ENCODE results near the gene NGB. TPM values are rescaled to one million over a fixed set of nuclear protein-coding genes. Genes with fewer than 3 reads are reported as not detected.

The NGB gene
- total and polyA plus RNA-seq, 2 of the 8 experiments (the other 6 are each of a cell fraction or from before 2014, with no cell fraction given): 0.30 to 0.60 TPM

DNA sequence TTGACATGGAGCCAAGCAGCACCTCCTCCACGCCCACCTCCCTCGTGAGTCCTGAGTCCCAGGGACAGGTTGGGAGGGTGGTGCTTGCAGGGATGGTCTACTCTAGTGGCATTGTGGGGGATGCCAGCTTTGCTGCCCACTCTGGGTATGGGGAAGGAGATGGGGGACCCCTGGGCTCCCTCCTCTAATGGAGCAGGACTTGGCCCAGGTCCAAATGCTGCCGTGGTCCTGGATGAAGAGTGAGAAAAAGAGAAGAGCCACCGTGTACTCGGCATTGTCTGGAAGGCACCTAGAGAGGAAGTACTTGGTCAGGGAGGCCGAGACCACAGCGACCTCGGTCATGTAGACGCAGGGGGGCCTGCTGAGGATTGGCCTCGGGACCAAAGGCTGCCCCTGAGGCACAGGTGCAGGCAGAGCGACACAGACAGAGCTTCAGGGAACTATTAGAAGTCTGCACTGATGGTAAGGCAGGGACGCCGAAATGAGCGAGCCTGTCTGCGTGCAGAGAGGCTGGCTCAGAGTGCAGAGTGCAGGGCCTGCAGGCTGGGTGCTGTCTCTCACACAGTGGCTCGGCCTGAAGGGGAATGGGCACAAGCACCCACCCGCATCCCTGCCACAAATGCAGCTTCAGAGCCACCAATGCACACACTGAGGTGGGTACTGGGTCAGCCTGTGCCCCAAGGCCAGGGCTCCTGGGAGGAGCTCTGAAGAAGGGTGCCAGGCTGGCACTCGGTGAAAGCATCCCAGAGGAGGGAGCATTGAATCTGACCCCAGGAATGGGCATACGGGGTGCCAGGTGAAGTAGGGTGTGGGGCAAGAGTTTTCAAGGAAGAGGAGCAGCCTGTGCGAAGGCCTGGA is 17.4 kb downstream of the NGB start:
- no peaks in the 10 kb centered on the region for H3K4me1 ChIP-seq (replicated peaks in 1 of 4; ENCODE audit: control insufficient read depth in 3 of 4, insufficient read depth in 4 of 4, low read length in 3 of 4)
- no peak overlapping the region for H3K23ac ChIP-seq (ENCODE audit: insufficient read length)
- ChIA-PET CTCF (ENCODE audit: partially characterized antibody) (interaction anchor here (0.7 to 1.2 kb wide), 3 partner anchors 9 to 110 kb away, joined by 3 read pairs; no protein-coding TSS in a partner anchor), POLR2A (ENCODE audit: partially characterized antibody) (no interaction called here)
- H3K18ac ChIP-seq (ENCODE audit: extremely low read depth, low read length): no peak overlapping the region
- H3K79me2 ChIP-seq (ENCODE audit: control insufficient read depth in 1 of 2, insufficient read depth in 2 of 2, low read length in 2 of 2): no peaks in the 10 kb centered on the region
- no peak overlapping the region for H2AFZ ChIP-seq (ENCODE audit: low read length)
- no peak overlapping the region for H2BK120ac ChIP-seq (replicated peaks; ENCODE audit: low read depth, low read length)
- H3K9me3 ChIP-seq (ENCODE audit: insufficient read depth in 2 of 2, low read depth in 1 of 2, low read length in 1 of 2): no peaks in the 10 kb centered on the region
- H3K79me1 ChIP-seq (ENCODE audit: low read depth, low read length): no peaks in the 10 kb centered on the region
- H3K9ac ChIP-seq (replicated peaks in 1 of 4; ENCODE audit: extremely low read depth in 1 of 4, low read depth in 3 of 4, low read length in 3 of 4): no peak overlapping the region
- FAIRE-seq: no peak
- H3K4ac ChIP-seq (replicated peaks; ENCODE audit: insufficient read length, low read depth, low read length): no peak overlapping the region
- H3K27ac ChIP-seq (ENCODE audit: low read depth, low read length): no peak overlapping the region
- no peak overlapping the region for H4K8ac ChIP-seq (ENCODE audit: extremely low read depth, insufficient read depth, low read length)
- H3K36me3 ChIP-seq (ENCODE audit: control insufficient read depth in 2 of 4, insufficient read depth in 4 of 4, low read length in 3 of 4): no peaks in the 10 kb centered on the region; a peak in 1 of 8 replicates
- TF ChIP-seq HDAC2 (IDR thresholded peaks at IDR 0.05; ENCODE audit: borderline replicate concordance in 1 of 2, low read depth in 2 of 2, low read length in 2 of 2) (no peak), TAF7 (optimal IDR thresholded peaks at IDR 0.05; ENCODE audit: borderline replicate concordance, low read depth, low read length) (no peak), CBX8 (IDR thresholded peaks at IDR 0.05; ENCODE audit: borderline replicate concordance, low read depth, low read length) (no peak), ZNF274 (IDR thresholded peaks at IDR 0.05; ENCODE audit: borderline replicate concordance, extremely low read depth, low read length) (no peak), EP300 (IDR thresholded peaks at IDR 0.05; ENCODE audit: borderline replicate concordance in 1 of 2, low read depth in 2 of 2, low read length in 2 of 2) (no peak), CHD2 (IDR thresholded peaks at IDR 0.05; ENCODE audit: low read length) (no peak), RAD21 (IDR thresholded peaks at IDR 0.05 in 1 of 2, conservative IDR thresholded peaks at IDR 0.05 in 1 of 2; ENCODE audit: low read depth in 2 of 2, low read length in 2 of 2) (no peak), SRF (IDR thresholded peaks at IDR 0.05; ENCODE audit: low read depth, low read length) (no peak), RBBP5 (IDR thresholded peaks at IDR 0.05; ENCODE audit: borderline replicate concordance, low read depth, low read length) (no peak)
- TF ChIP-seq, protein P1, sequence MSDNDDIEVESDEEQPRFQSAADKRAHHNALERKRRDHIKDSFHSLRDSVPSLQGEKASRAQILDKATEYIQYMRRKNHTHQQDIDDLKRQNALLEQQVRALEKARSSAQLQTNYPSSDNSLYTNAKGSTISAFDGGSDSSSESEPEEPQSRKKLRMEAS (IDR thresholded peaks at IDR 0.05): no peak
- no peak overlapping the region for H4K5ac ChIP-seq (ENCODE audit: insufficient read length, low read depth, low read length)
- H4K20me1 ChIP-seq (replicated peaks in 1 of 2; ENCODE audit: control insufficient read depth in 1 of 2, insufficient read depth in 2 of 2, low read length in 2 of 2): no peaks in the 10 kb centered on the region
- H3K4me2 ChIP-seq (ENCODE audit: insufficient read depth in 1 of 2, low read depth in 2 of 2, low read length in 2 of 2): no peak overlapping the region
- no peak overlapping the region for H4K91ac ChIP-seq (replicated peaks; ENCODE audit: insufficient read length, low read length)
- no peak for DNase-seq (ENCODE audit: low read depth in 1 of 2, low spot score in 2 of 2)
- no peak overlapping the region for H2AK5ac ChIP-seq (ENCODE audit: low read depth, low read length)
- H3K4me3 ChIP-seq (ENCODE audit: extremely low read depth in 1 of 4, insufficient read depth in 2 of 4, low read depth in 3 of 4, low read length in 4 of 4): no peak overlapping the region
- 89% methylated on average over 20 of the region's 20 CpGs; no CpG with 5 or more reads in 1 of the 2 experiments for whole genome bisulfite sequencing, 2 experiments (ENCODE audit: extremely low coverage in 1 of 2, insufficient coverage in 1 of 2, insufficient read length in 1 of 2, insufficient replicate concordance in 2 of 2, low coverage in 1 of 2, low lambda C conversion rate in 2 of 2, missing lambda C conversion rate in 1 of 2)
- no peaks in the 10 kb centered on the region for H3K27me3 ChIP-seq (replicated peaks in 1 of 4; ENCODE audit: control insufficient read depth in 3 of 4, extremely low read depth in 1 of 4, insufficient read depth in 3 of 4, low read length in 3 of 4)
- H3K23me2 ChIP-seq (ENCODE audit: low read depth, low read length): no peaks in the 10 kb centered on the region
- no peak overlapping the region for H3K14ac ChIP-seq (ENCODE audit: insufficient read length)
- H2BK15ac ChIP-seq (ENCODE audit: low read length): no peak overlapping the region
- H2BK12ac ChIP-seq (ENCODE audit: low read depth, low read length): no peak overlapping the region
- H3K56ac ChIP-seq (replicated peaks; ENCODE audit: insufficient read length, low read depth, low read length): no peak overlapping the region
- H2BK20ac ChIP-seq (ENCODE audit: low read length): no peak overlapping the region
- no peak overlapping the region for H2BK5ac ChIP-seq (ENCODE audit: low read depth, low read length)

All from H1 (cell line).